Right lobe of liver (tissue), 6 donors: Measurements from ENCODE around the gene STK32B. TPM values are rescaled to one million over a fixed set of nuclear protein-coding genes. Genes with fewer than 3 reads are reported as not detected.
A peak's percentile ranks its signal among the peaks of the same experiment; 100 is the strongest.

ENCODE experiments used
- ATAC-seq, 4 donors: fragments of 200-7000 bp; cut with Tn5 transposase; one replicate each; pipeline ENCODE4 v1.9.1; 2020; ENCODE audit warnings: mild to moderate bottlenecking in 4 of 4, moderate library complexity in 4 of 4
- DNase-seq, 3 donors: peaks; one replicate each; pipeline ENCODE4 v3.0.0-alpha.2; 2020
- H3K27ac ChIP-seq, 3 donors: fragments of 200-600 bp; one replicate each; pipeline ENCODE4 v1.8.0; 2022
- H3K27me3 ChIP-seq, 2 donors: fragments of 200-600 bp; one replicate each; pipeline ENCODE4 v1.8.0; 2022
- H3K36me3 ChIP-seq, 4 donors: fragments of 200-600 bp; sonication (generic) in 1 of 4; one replicate each; pipeline versions ENCODE4 v1.5.1 to v1.8.0; 2017 to 2022; ENCODE audit warnings: control low read depth in 1 of 4
- H3K4me1 ChIP-seq, 4 donors: fragments of 200-600 bp; sonication (generic) in 1 of 4; one replicate each; pipeline versions ENCODE4 v1.5.1 to v1.8.0; 2017 to 2022; ENCODE audit warnings: control low read depth in 1 of 4
- H3K4me3 ChIP-seq, 3 donors: fragments of 200-600 bp; one replicate each; pipeline ENCODE4 v1.8.0; 2022
- H3K9me3 ChIP-seq, 4 donors: fragments of 200-600 bp; sonication (generic) in 1 of 4; one replicate each; pipeline versions ENCODE4 v1.5.1 to v1.8.0; 2017 to 2022; ENCODE audit warnings: control low read depth in 1 of 4
- CTCF ChIP-seq, 4 donors: fragments of 200-600 bp in 3 of 4; fragments of 450-650 bp in 1 of 4; IDR thresholded peaks; one replicate each; pipeline versions ENCODE4 v1.5.1 to v1.8.0; 2016 to 2022; ENCODE audit warnings: antibody characterized with exemption in 4 of 4, mild to moderate bottlenecking in 2 of 4
- POLR2A ChIP-seq: fragments of 450-650 bp; IDR thresholded peaks from one replicate; pipeline ENCODE4 v1.6.1; 2017; ENCODE audit warnings: antibody characterized with exemption, mild to moderate bottlenecking
- WGBS: methylation state at CpG from one replicate; pipeline ENCODE4 v1.1.6; 2018; ENCODE audit warnings: low coverage, low lambda C conversion rate; ENCODE audit not compliant: insufficient coverage; ENCODE audit errors: missing lambda C conversion rate; 5-methylcytosine and 5-hydroxymethylcytosine counted together
- intact Hi-C, 2 donors: fragments of 100-400 bp; cut with DNase I; formaldehyde crosslinking; loops; one replicate each; pipeline versions ENCODE4 v1.11.2 to v1.14.1; 2022
- total RNA-seq, 6 experiments: library from RNA; depleted of rRNA in 2 of 6; stranded (reverse); fragments of >200 nt in 2 of 6; fragmentation: NEBNext Ultra II Directional in 3 of 6; extraction: Animal tissue kit (Norgen Biotek cat#: 25700) in 3 of 6; gene quantifications; one replicate each; pipeline versions ENCODE4 v1.1.0 to v1.2.4, GENCODE V29; 2016 to 2023
- donor health status: DM: no; HTN: yes; CAD: no.
- donor health status: DM: no; HTN: no; CAD: no.
- donor health status: DM: no; HTN: no; CAD: no.
- donor health status: DM: no; HTN: yes; CAD: no.
- donor health status: DM: no; HTN: yes; CAD: no.

STK32B gene
- total RNA-seq, 6 experiments from 2014 or later = 0.05 to 0.07 TPM; not detected in 4

- intact Hi-C loops = no loop called here
- WGBS = no CpG with 5 or more reads among the region's 8 CpGs
- no peak for TF ChIP-seq POLR2A
- peak in 3 of 4 donors; percentile 7 to 31 (median 17) for TF ChIP-seq CTCF (IDR thresholded peaks at IDR 0.05)
- H3K27ac ChIP-seq = no peak overlapping the region
- peak; percentile 62 to 79 (median 65) for DNase-seq
- H3K27me3 ChIP-seq = no peaks in the 10 kb centered on the region
- no peaks in the 10 kb centered on the region for H3K36me3 ChIP-seq
- H3K4me3 ChIP-seq = no peak overlapping the region
- peak in 3 of 4 donors; percentile 85 to 94 (median 93) for ATAC-seq
- H3K9me3 ChIP-seq = no peaks in the 10 kb centered on the region
- H3K4me1 ChIP-seq = no peaks in the 10 kb centered on the region
These were observed 418.0 kb downstream of the STK32B start for GRCh38 chr4:5469151-5469775.

GRCh38 chr4:5469861-5470260, 418.6 kb downstream of the STK32B start:
- Histone ChIP-seq H3K27me3 (no peaks in the 10 kb centered on the region), H3K36me3 (no peaks in the 10 kb centered on the region), H3K9me3 (no peaks in the 10 kb centered on the region), H3K4me3 (no peak overlapping the region), H3K27ac (no peak overlapping the region), H3K4me1 (no peaks in the 10 kb centered on the region)
- DNase-seq = no peak
- WGBS = 58% methylated on average over 5 of the region's 5 CpGs
- no peak for ATAC-seq
- TF ChIP-seq CTCF (IDR thresholded peaks at IDR 0.05) (no peak), POLR2A (no peak)
- intact Hi-C loops = no loop called here

- no peak for ATAC-seq
- 76% methylated on average over 4 of the region's 13 CpGs for WGBS
- intact Hi-C loops = no loop called here
These were observed 419.3 kb downstream of the STK32B start for GRCh38 chr4:5470318-5471198.

GRCh38 chr4:5471206-5471605, 419.9 kb downstream of the STK32B start:
- Histone ChIP-seq H3K36me3 (no peaks in the 10 kb centered on the region), H3K27ac (no peak overlapping the region), H3K9me3 (no peaks in the 10 kb centered on the region), H3K4me3 (no peak overlapping the region), H3K27me3 (no peaks in the 10 kb centered on the region), H3K4me1 (no peaks in the 10 kb centered on the region)
- TF ChIP-seq POLR2A (no peak), CTCF (IDR thresholded peaks at IDR 0.05) (no peak)
- WGBS = 83% methylated on average over 1 of the region's 7 CpGs
- ATAC-seq = no peak
- DNase-seq = no peak
- intact Hi-C loops = no loop called here

More at GRCh38 chr4:5470318-5471198, 419.3 kb downstream of the STK32B start:
- DNase-seq = no peak
- Histone ChIP-seq H3K36me3 (no peaks in the 10 kb centered on the region), H3K27ac (no peak overlapping the region), H3K9me3 (no peaks in the 10 kb centered on the region), H3K27me3 (no peaks in the 10 kb centered on the region), H3K4me1 (no peaks in the 10 kb centered on the region), H3K4me3 (no peak overlapping the region)
- TF ChIP-seq POLR2A (no peak), CTCF (IDR thresholded peaks at IDR 0.05) (no peak)
